H1 (cell line): ENCODE results near the gene RIN2. TPM values are rescaled to one million over a fixed set of nuclear protein-coding genes. Genes with fewer than 3 reads are reported as not detected.

Experiments
- CTCF ChIA-PET: fragments of 300-600 bp; sonication (Branson Sonifier 250); formaldehyde crosslinking; loops from one replicate; lab custom pipeline; 2021; ENCODE audit not compliant: partially characterized antibody; lab: Charles Lee
- POLR2A ChIA-PET: fragments of 300-600 bp; sonication (Branson Sonifier 250); formaldehyde crosslinking; loops from one replicate; lab custom pipeline; 2021; ENCODE audit warnings: inconsistent platforms; ENCODE audit not compliant: partially characterized antibody; lab: Charles Lee
- DNase-seq, 2 experiments: peaks; one replicate each; pipeline versions ENCODE4 v3.0.0 to v3.0.0-alpha.2; 2010 to 2022; ENCODE audit warnings: low spot score in 2 of 2, low read depth in 1 of 2, mixed read lengths in 1 of 2
- FAIRE-seq: peaks from 2 replicates; lab custom pipeline; 2011; peaks lifted over from hg19 to GRCh38; lab: Jason Lieb, UNC
- H2AFZ ChIP-seq: 2 replicates; pipeline ENCODE4 v1.8.1; 2012; ENCODE audit warnings: low read length, inconsistent platforms
- H2AK5ac ChIP-seq: 2 replicates; pipeline ENCODE4 v1.6.1; 2013; ENCODE audit warnings: low read depth, low read length
- H2BK120ac ChIP-seq: replicated peaks from 2 replicates; pipeline ENCODE3; 2013; ENCODE audit warnings: low read depth, low read length, inconsistent platforms
- H2BK12ac ChIP-seq: 2 replicates; pipeline ENCODE4 v1.6.1; 2013; ENCODE audit warnings: low read depth, low read length
- H2BK15ac ChIP-seq: 2 replicates; pipeline ENCODE4 v1.6.1; 2013; ENCODE audit warnings: low read length
- H2BK20ac ChIP-seq: 2 replicates; pipeline ENCODE4 v1.6.1; 2013; ENCODE audit warnings: low read length
- H2BK5ac ChIP-seq: 2 replicates; pipeline ENCODE4 v1.6.1; 2013; ENCODE audit warnings: low read depth, low read length
- H3K14ac ChIP-seq: 2 replicates; pipeline ENCODE4 v1.6.1; 2013; ENCODE audit warnings: inconsistent platforms; ENCODE audit not compliant: insufficient read length
- H3K18ac ChIP-seq: 2 replicates; pipeline ENCODE4 v1.6.1; 2013; ENCODE audit warnings: low read length; ENCODE audit errors: extremely low read depth
- H3K23ac ChIP-seq: 2 replicates; pipeline ENCODE4 v1.6.1; 2013; ENCODE audit warnings: inconsistent platforms; ENCODE audit not compliant: insufficient read length
- H3K23me2 ChIP-seq: 2 replicates; pipeline ENCODE4 v1.6.1; 2013; ENCODE audit warnings: low read depth, low read length
- H3K27ac ChIP-seq: 2 replicates; pipeline ENCODE4 v1.6.1; 2011; ENCODE audit warnings: low read depth, low read length, inconsistent platforms
- H3K27me3 ChIP-seq, 4 experiments: replicated peaks in 1 of 4; 1 replicate in 1 of 4; 2 replicates in 3 of 4; pipeline versions ENCODE4 v1.6.1 to v1.8.1; 2011 to 2013; ENCODE audit warnings: low read length in 3 of 4, mild to moderate bottlenecking in 3 of 4, inconsistent platforms in 2 of 4, mixed read lengths in 2 of 4, moderate library complexity in 1 of 4; ENCODE audit not compliant: control insufficient read depth in 3 of 4, insufficient read depth in 3 of 4; ENCODE audit errors: extremely low read depth in 1 of 4
- H3K36me3 ChIP-seq, 4 experiments: 2 replicates each; pipeline versions ENCODE4 v1.6.1 to v1.8.1; 2011 to 2013; ENCODE audit warnings: mild to moderate bottlenecking in 4 of 4, low read length in 3 of 4, moderate library complexity in 2 of 4, control low read depth in 1 of 4, inconsistent platforms in 1 of 4; ENCODE audit not compliant: insufficient read depth in 4 of 4, control insufficient read depth in 2 of 4
- H3K4ac ChIP-seq: replicated peaks from 2 replicates; pipeline ENCODE3; 2013; ENCODE audit warnings: low read length, low read depth, mixed read lengths, inconsistent platforms; ENCODE audit not compliant: insufficient read length
- H3K4me1 ChIP-seq, 4 experiments: replicated peaks in 1 of 4; 1 replicate in 1 of 4; 2 replicates in 3 of 4; pipeline versions ENCODE4 v1.6.1 to v1.8.1; 2011 to 2013; ENCODE audit warnings: low read length in 3 of 4, inconsistent platforms in 2 of 4, mixed read lengths in 1 of 4; ENCODE audit not compliant: insufficient read depth in 4 of 4, control insufficient read depth in 3 of 4
- H3K4me2 ChIP-seq, 2 experiments: 2 replicates each; pipeline versions ENCODE4 v1.6.1 to v1.8.1; 2011 to 2013; ENCODE audit warnings: low read depth in 2 of 2, low read length in 2 of 2, control low read depth in 1 of 2, inconsistent platforms in 1 of 2, mild to moderate bottlenecking in 1 of 2; ENCODE audit not compliant: insufficient read depth in 1 of 2
- H3K4me3 ChIP-seq, 4 experiments: fragments of 200-600, 300-600 bp in 1 of 4; sonication (generic), shearing (Covaris generic), sonication (Bioruptor Twin) in 1 of 4; 2 replicates each; pipeline versions ENCODE4 v1.5.1 to v1.8.1; 2011 to 2016; ENCODE audit warnings: low read length in 4 of 4, low read depth in 3 of 4, control low read depth in 2 of 4, inconsistent platforms in 2 of 4, mild to moderate bottlenecking in 2 of 4, mixed read lengths in 1 of 4, moderate library complexity in 1 of 4; ENCODE audit not compliant: insufficient read depth in 2 of 4; ENCODE audit errors: extremely low read depth in 1 of 4
- H3K56ac ChIP-seq: replicated peaks from 2 replicates; pipeline ENCODE3; 2013; ENCODE audit warnings: low read depth, mild to moderate bottlenecking, mixed read lengths, low read length, inconsistent platforms; ENCODE audit not compliant: insufficient read length
- H3K79me1 ChIP-seq: 2 replicates; pipeline ENCODE4 v1.6.1; 2013; ENCODE audit warnings: low read depth, low read length, control low read depth
- H3K79me2 ChIP-seq, 2 experiments: 2 replicates each; pipeline versions ENCODE4 v1.6.1 to v1.8.1; 2012 to 2013; ENCODE audit warnings: low read length in 2 of 2, mild to moderate bottlenecking in 2 of 2, inconsistent platforms in 1 of 2; ENCODE audit not compliant: insufficient read depth in 2 of 2, control insufficient read depth in 1 of 2
- H3K9ac ChIP-seq, 4 experiments: replicated peaks in 1 of 4; 1 replicate in 1 of 4; 2 replicates in 3 of 4; pipeline versions ENCODE4 v1.6.1 to v1.8.1; 2011 to 2013; ENCODE audit warnings: low read depth in 3 of 4, low read length in 3 of 4, control low read depth in 2 of 4, mild to moderate bottlenecking in 2 of 4, moderate library complexity in 2 of 4, inconsistent platforms in 1 of 4; ENCODE audit errors: extremely low read depth in 1 of 4
- H3K9me3 ChIP-seq, 2 experiments: 2 replicates each; pipeline versions ENCODE4 v1.6.1 to v1.8.1; 2012 to 2013; ENCODE audit warnings: mild to moderate bottlenecking in 2 of 2, moderate library complexity in 2 of 2, control low read depth in 1 of 2, inconsistent platforms in 1 of 2, low read depth in 1 of 2, low read length in 1 of 2, mixed read lengths in 1 of 2; ENCODE audit not compliant: insufficient read depth in 2 of 2
- H4K20me1 ChIP-seq, 2 experiments: replicated peaks in 1 of 2; 2 replicates each; pipeline versions ENCODE3 to v1.8.1; 2011 to 2013; ENCODE audit warnings: inconsistent platforms in 2 of 2, low read length in 2 of 2, mild to moderate bottlenecking in 1 of 2; ENCODE audit not compliant: insufficient read depth in 2 of 2, control insufficient read depth in 1 of 2
- H4K5ac ChIP-seq: 2 replicates; pipeline ENCODE4 v1.6.1; 2013; ENCODE audit warnings: low read length, low read depth, mixed read lengths, inconsistent platforms; ENCODE audit not compliant: insufficient read length
- H4K8ac ChIP-seq: 2 replicates; pipeline ENCODE4 v1.8.0; 2013; ENCODE audit warnings: mild to moderate bottlenecking, moderate library complexity, low read length, inconsistent platforms; ENCODE audit not compliant: insufficient read depth; ENCODE audit errors: extremely low read depth
- H4K91ac ChIP-seq: replicated peaks from 2 replicates; pipeline ENCODE3; 2013; ENCODE audit warnings: low read length, mixed read lengths, inconsistent platforms; ENCODE audit not compliant: insufficient read length
- ATF3 ChIP-seq: IDR thresholded peaks from 2 replicates; pipeline ENCODE4 v1.6.1; 2011; ENCODE audit warnings: low read depth, mild to moderate bottlenecking, low read length; ENCODE audit not compliant: insufficient read depth
- BCL11A ChIP-seq, 2 experiments: IDR thresholded peaks; one replicate each; pipeline ENCODE4 v1.6.1; 2011; ENCODE audit warnings: low read depth in 2 of 2, low read length in 2 of 2, mild to moderate bottlenecking in 2 of 2
- BRCA1 ChIP-seq: IDR thresholded peaks from 2 replicates; pipeline ENCODE4 v1.6.1; 2012; ENCODE audit warnings: low read depth, low read length, improper control_type of control experiment
- HDAC6 ChIP-seq: IDR thresholded peaks from one replicate; pipeline ENCODE4 v1.7.1; 2012; ENCODE audit warnings: low read depth, mild to moderate bottlenecking, inconsistent platforms, low read length, moderate library complexity
- POLR2AphosphoS5 ChIP-seq: IDR thresholded peaks from 2 replicates; pipeline ENCODE4 v1.6.1; 2011; ENCODE audit warnings: low read depth, low read length
- SIRT6 ChIP-seq: IDR thresholded peaks from one replicate; pipeline ENCODE4 v1.7.1; 2012; ENCODE audit warnings: low read length, inconsistent platforms
- SP4 ChIP-seq: IDR thresholded peaks from 2 replicates; pipeline ENCODE4 v1.6.1; 2012; ENCODE audit warnings: low read length, inconsistent platforms
- SRF ChIP-seq: IDR thresholded peaks from 2 replicates; pipeline ENCODE4 v1.6.1; 2011; ENCODE audit warnings: mild to moderate bottlenecking, low read depth, low read length, moderate library complexity
- TAF1 ChIP-seq: IDR thresholded peaks from 2 replicates; pipeline ENCODE4 v1.6.1; 2011; ENCODE audit warnings: mild to moderate bottlenecking, low read depth, low read length
- WGBS, 2 experiments: shearing (Covaris generic) in 1 of 2; methylation state at CpG; one replicate each; pipeline versions ENCODE4 v1.1.6 to v1.1.7; 2013 to 2015; ENCODE audit warnings: low lambda C conversion rate in 2 of 2, mixed read lengths in 2 of 2, inconsistent platforms in 1 of 2, low coverage in 1 of 2, missing lambda C conversion rate in 1 of 2; ENCODE audit not compliant: insufficient replicate concordance in 2 of 2, insufficient coverage in 1 of 2, insufficient read length in 1 of 2; ENCODE audit errors: extremely low coverage in 1 of 2, missing lambda C conversion rate in 1 of 2; 5-methylcytosine and 5-hydroxymethylcytosine counted together
- polyA plus RNA-seq, 7 experiments: library from polyadenylated mRNA; depleted of rRNA in 3 of 7; stranded (reverse) in 5 of 7; unstranded in 2 of 7; fragments of >200 nt in 5 of 7; fragments of 200-250 nt in 2 of 7; gene quantifications; 1 replicate in 5 of 7; 2 replicates in 1 of 7; 4 replicates in 1 of 7; pipeline versions ENCODE4 v1.2.1 to v1.2.3, GENCODE V29; 2011 to 2013; ENCODE audit warnings: missing spikeins in 2 of 7, mixed read lengths in 2 of 7
- total RNA-seq: library from RNA; stranded (reverse); fragmentation: NEBNext Ultra II Directional; extraction: Animal tissue kit (Norgen Biotek cat#: 25700); gene quantifications from 2 replicates; pipeline ENCODE4 v1.2.1, GENCODE V29; 2021

RIN2 gene
- total and polyA plus RNA-seq, 2 of the 8 experiments (the other 6 are each of a cell fraction or from before 2014, with no cell fraction given): 0.20 to 1.3 TPM

GRCh38 chr20:19740512-19740911 lies 17.5 kb upstream of the RIN2 start:
- Histone ChIP-seq H4K5ac (no peak overlapping the region), H3K56ac (no peak overlapping the region), H2BK20ac (no peak overlapping the region), H3K4ac (no peak overlapping the region), H3K4me3 (no peak overlapping the region), H2AFZ (no peak overlapping the region), H3K79me2 (no peaks in the 10 kb centered on the region), H3K18ac (no peak overlapping the region), H3K9me3 (peaks cover 2 to 4% of the 10 kb centered on the region in 2 experiments; a peak in 2 of 4 replicates), H2AK5ac (no peak overlapping the region), H4K20me1 (no peaks in the 10 kb centered on the region), H4K91ac (no peak overlapping the region), H2BK12ac (no peak overlapping the region), H4K8ac (no peak overlapping the region; the same call in 1 of the 2 replicates), H3K4me1 (peaks cover 0 to 5% (median under 1%) of the 10 kb centered on the region in 4 experiments; a peak in 2 of 7 replicates), H3K27ac (no peak overlapping the region), H3K36me3 (no peaks in the 10 kb centered on the region), H2BK120ac (no peak overlapping the region), H2BK15ac (no peak overlapping the region), H3K79me1 (no peaks in the 10 kb centered on the region; the same call in 1 of the 2 replicates), H3K23me2 (no peaks in the 10 kb centered on the region), H2BK5ac (no peak overlapping the region), H3K9ac (no peak overlapping the region), H3K27me3 (no peaks in the 10 kb centered on the region; a peak in 1 of 7 replicates), H3K14ac (no peak overlapping the region), H3K23ac (no peak overlapping the region), H3K4me2 (no peak overlapping the region)
- no peak for FAIRE-seq
- ChIA-PET CTCF (interaction anchor here (2.3 kb wide), 1 partner anchor 47 kb away, joined by 6 read pairs; no protein-coding TSS in a partner anchor), POLR2A (no interaction called here)
- DNase-seq: no peak
- TF ChIP-seq SIRT6 (no peak), SRF (no peak), POLR2AphosphoS5 (no peak), HDAC6 (no peak), TAF1 (no peak), ATF3 (no peak), SP4 (no peak), BRCA1 (no peak), BCL11A (IDR thresholded peaks at IDR 0.05; ENCODE audit: low read depth in 2 of 2, low read length in 2 of 2) (no peak)
- 75% methylated on average over 3 of the region's 3 CpGs; no CpG with 5 or more reads in 1 of the 2 experiments for WGBS, 2 experiments
